NCI-H748 (cell line): ENCODE measurements around the gene RAP1GAP2.
"Not testable (repeated sequence)": the region's sequence is repeated elsewhere in the genome, so short reads cannot be mapped to it uniquely, and the experiment has no call there.

Experiments
- DNase-seq: peaks from one replicate; lab custom pipeline; 2025; ENCODE audit not compliant: unreplicated experiment; lab: John Stamatoyannopoulos, UW

Gene RAP1GAP2

GRCh38 chr17:2991396-2992180 lies 195.3 kb downstream of the RAP1GAP2 start:
- DNase-seq: not testable (repeated sequence)

- no peak for DNase-seq
Measured at GRCh38 chr17:2994441-2994840, 198.2 kb downstream of the RAP1GAP2 start.

- DNase-seq: no peak
Measured at GRCh38 chr17:2995377-2995776, 199.1 kb downstream of the RAP1GAP2 start.

GRCh38 chr17:2995886-2996809 lies 199.9 kb downstream of the RAP1GAP2 start:
- no peak for DNase-seq

- DNase-seq: no peak
Measured at GRCh38 chr17:2996810-2997670, 200.8 kb downstream of the RAP1GAP2 start.

GRCh38 chr17:2998469-2998901 lies 202.2 kb downstream of the RAP1GAP2 start:
- DNase-seq: not testable (repeated sequence)

- DNase-seq: no peak
Measured at GRCh38 chr17:3002538-3003295, 206.5 kb downstream of the RAP1GAP2 start.

- DNase-seq: no peak
Measured at GRCh38 chr17:3003296-3004149, 207.3 kb downstream of the RAP1GAP2 start.

- DNase-seq: peak; percentile 100
Measured at GRCh38 chr17:3004150-3004801, 208.0 kb downstream of the RAP1GAP2 start.

- no peak for DNase-seq
Measured at GRCh38 chr17:3004925-3005324, 208.7 kb downstream of the RAP1GAP2 start.

GRCh38 chr17:3005696-3006095 lies 209.5 kb downstream of the RAP1GAP2 start:
- no peak for DNase-seq

- DNase-seq: no peak
Measured at GRCh38 chr17:3006801-3007200, 210.6 kb downstream of the RAP1GAP2 start.

GRCh38 chr17:3007651-3008121 lies 211.4 kb downstream of the RAP1GAP2 start:
- no peak for DNase-seq

- no peak for DNase-seq
Measured at GRCh38 chr17:3008336-3009288, 212.4 kb downstream of the RAP1GAP2 start.

- no peak for DNase-seq
Measured at GRCh38 chr17:3009411-3009920, 213.2 kb downstream of the RAP1GAP2 start.

GRCh38 chr17:3011891-3012290 lies 215.7 kb downstream of the RAP1GAP2 start:
- no peak for DNase-seq

GRCh38 chr17:3012926-3013581 lies 216.8 kb downstream of the RAP1GAP2 start:
- peak; percentile 77 for DNase-seq
